Measurements from ENCODE around the gene AR. TPM values are rescaled to one million over a fixed set of nuclear protein-coding genes. Genes with fewer than 3 reads are reported as not detected.

The AR gene
- total and polyA plus RNA-seq, 7 donors, result 0.99 to 16.0 (median 7.3) TPM

GRCh38 chrX:67545036-67545821 is 1.4 kb downstream of the AR start:
- intact Hi-C loops (cut with DNase I), result loop anchor here in 1 of 2 donors (5.0 kb wide), 1 partner anchor 177 kb away; no protein-coding TSS in a partner anchor
- ATAC-seq, result peak; percentile 53 to 75 (median 72)
- peaks cover 0 to 9% (median 0%) of the 10 kb centered on the region in 3 donors for H3K27me3 ChIP-seq (ENCODE audit: insufficient read depth in 3 of 3, low read length in 2 of 3)

GRCh38 chrX:67545893-67546495 is 2.2 kb downstream of the AR start:
- intact Hi-C loops (cut with DNase I), result loop anchor here in 1 of 2 donors (5.0 kb wide), 1 partner anchor 176 kb away; no protein-coding TSS in a partner anchor
- peak; percentile 43 to 65 for DNase-seq
- no peaks in the 10 kb centered on the region for H3K4me1 ChIP-seq
- H3K27ac ChIP-seq, result peak overlapping the region; percentile 21
- no peak for TF ChIP-seq CTCF (IDR thresholded peaks at IDR 0.05)
- H3K36me3 ChIP-seq (ENCODE audit: insufficient read depth in 1 of 2, low read depth in 1 of 2), result no peaks in the 10 kb centered on the region
- H3K9me3 ChIP-seq, result peaks cover 2% of the 10 kb centered on the region
- WGBS, 3 donors, result 1 to 42% (median 2%) methylated on average over 6 to 41 of the region's 41 CpGs
- peak; percentile 41 to 58 (median 52) for ATAC-seq
- peaks cover 0 to 10% (median 0%) of the 10 kb centered on the region in 3 donors for H3K27me3 ChIP-seq (ENCODE audit: insufficient read depth in 3 of 3, low read length in 2 of 3)
- H3K4me3 ChIP-seq, result peak overlapping the region; percentile 69

More at GRCh38 chrX:67545036-67545821, 1.4 kb downstream of the AR start:
- Histone ChIP-seq H3K4me3 (peak overlapping the region; percentile 69), H3K4me1 (no peaks in the 10 kb centered on the region), H3K9me3 (peaks cover 9% of the 10 kb centered on the region), H3K27ac (peak overlapping the region; percentile 21), H3K36me3 (ENCODE audit: insufficient read depth in 1 of 2, low read depth in 1 of 2) (no peaks in the 10 kb centered on the region)
- TF ChIP-seq CTCF (IDR thresholded peaks at IDR 0.05), result no peak
- DNase-seq, result peak; percentile 39 to 73
- WGBS, 3 donors, result 0 to 29% (median 0%) methylated on average over 21 to 35 of the region's 35 CpGs

DNA sequence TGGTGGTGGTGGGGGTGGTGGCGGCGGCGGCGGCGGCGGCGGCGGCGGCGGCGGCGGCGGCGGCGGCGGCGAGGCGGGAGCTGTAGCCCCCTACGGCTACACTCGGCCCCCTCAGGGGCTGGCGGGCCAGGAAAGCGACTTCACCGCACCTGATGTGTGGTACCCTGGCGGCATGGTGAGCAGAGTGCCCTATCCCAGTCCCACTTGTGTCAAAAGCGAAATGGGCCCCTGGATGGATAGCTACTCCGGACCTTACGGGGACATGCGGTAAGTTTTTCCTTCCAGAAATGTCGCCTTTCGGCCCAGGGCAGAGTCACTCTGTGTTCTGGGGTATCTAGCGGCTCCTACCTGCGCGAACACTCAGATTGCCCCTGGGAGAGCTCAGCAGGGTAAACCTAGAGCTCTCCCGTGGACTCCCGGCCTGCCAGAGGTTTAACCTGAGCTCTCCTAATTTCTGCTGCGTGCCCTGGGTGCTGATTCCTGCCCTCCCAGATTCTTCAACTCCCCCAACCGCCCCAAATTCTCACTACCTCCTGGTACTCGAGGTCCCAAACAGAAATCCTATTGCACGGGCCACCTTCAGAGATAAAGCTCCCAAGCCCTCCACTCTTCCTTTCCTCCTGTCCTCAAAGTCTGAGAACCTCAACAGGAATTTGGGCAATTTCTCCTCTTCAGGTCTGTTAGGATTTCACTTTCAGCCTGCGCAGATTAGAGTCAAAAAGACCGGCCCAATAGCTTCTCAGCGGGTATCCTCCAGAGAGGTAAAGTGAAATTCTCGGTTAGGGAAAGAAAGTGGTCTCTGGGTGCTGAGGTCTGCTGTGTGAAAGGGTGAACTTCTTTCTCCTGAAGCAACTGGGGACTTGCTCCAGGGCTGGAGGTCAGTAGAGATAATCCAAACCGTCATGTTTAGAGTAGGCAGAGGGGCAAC is 2.9 kb downstream of the AR start:
- H3K4me1 ChIP-seq, result no peaks in the 10 kb centered on the region
- no peak for TF ChIP-seq CTCF (IDR thresholded peaks at IDR 0.05)
- WGBS, 3 donors, result 4 to 32% (median 11%) methylated on average over 20 to 43 of the region's 44 CpGs
- H3K36me3 ChIP-seq (ENCODE audit: insufficient read depth in 1 of 2, low read depth in 1 of 2), result no peaks in the 10 kb centered on the region
- DNase-seq (peak; percentile 14 to 43), ATAC-seq (no peak)
- peak overlapping the region; percentile 69 for H3K4me3 ChIP-seq
- H3K27ac ChIP-seq, result peak overlapping the region; percentile 51
- H3K27me3 ChIP-seq (ENCODE audit: insufficient read depth in 3 of 3, low read length in 2 of 3), result peaks cover 0 to 10% (median 0%) of the 10 kb centered on the region in 3 donors
- intact Hi-C loops (cut with DNase I), result loop anchor here in 1 of 2 donors (5.0 kb wide), 1 partner anchor 176 kb away; no protein-coding TSS in a partner anchor
- no peaks in the 10 kb centered on the region for H3K9me3 ChIP-seq

DNA sequence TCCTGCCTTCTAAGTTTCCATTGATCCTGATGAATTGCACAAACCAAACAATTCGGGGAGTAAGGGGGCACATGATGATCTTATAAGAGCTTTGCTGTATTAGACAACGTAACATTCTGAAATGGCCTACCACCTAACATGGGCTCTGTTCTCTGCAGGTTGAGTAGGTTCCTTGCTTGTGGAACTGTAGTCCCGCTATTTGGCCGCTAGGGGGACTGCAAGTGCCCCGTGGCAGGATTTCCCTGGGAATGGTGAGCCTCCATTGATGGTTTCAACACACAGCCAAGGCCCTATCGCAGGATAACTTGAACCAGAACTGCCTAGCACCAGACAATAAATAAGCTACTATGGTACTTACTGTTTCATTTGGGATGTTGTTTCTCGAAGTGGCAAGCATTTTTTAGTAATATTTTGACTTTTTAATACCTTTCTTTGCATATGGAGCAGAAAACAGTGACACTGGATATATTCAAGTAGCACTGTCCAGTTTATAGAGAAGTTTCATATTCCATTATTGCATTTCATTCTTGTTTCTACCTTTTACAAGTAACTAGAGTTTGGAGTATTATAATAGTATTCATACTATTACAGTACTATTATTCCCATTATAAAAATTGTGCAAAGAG is 11.9 kb downstream of the AR start:
- ATAC-seq, result peak; percentile 53 to 70 (median 68)
- DNase-seq, result peak; percentile 20 to 43

More for the DNA sequence above, 11.9 kb downstream of the AR start:
- WGBS, 3 donors, result 40 to 52% (median 41%) methylated on average over 7 of the region's 7 CpGs
- H3K27me3 ChIP-seq (ENCODE audit: insufficient read depth in 3 of 3, low read length in 2 of 3), result peaks cover 0 to 6% (median 0%) of the 10 kb centered on the region in 3 donors
- H3K9me3 ChIP-seq, result no peaks in the 10 kb centered on the region
- no peak overlapping the region for H3K4me3 ChIP-seq
- H3K4me1 ChIP-seq, result no peaks in the 10 kb centered on the region
- no peak overlapping the region for H3K27ac ChIP-seq
- intact Hi-C loops (cut with DNase I), result no loop called here
- peak; percentile 63 for TF ChIP-seq CTCF (IDR thresholded peaks at IDR 0.05)
- H3K36me3 ChIP-seq (ENCODE audit: insufficient read depth in 1 of 2, low read depth in 1 of 2), result no peaks in the 10 kb centered on the region

Measured in psoas muscle (tissue), 8 donors.